Fibroblast of peridontal ligament (primary cell): ENCODE results near the gene QSOX1.

Experiments used
- DNase-seq: peaks from one replicate; pipeline ENCODE4 v3.0.0-alpha.2; 2010; ENCODE audit errors: extremely low read depth

QSOX1 gene

GRCh38 chr1:180169640-180170195 is 15.0 kb downstream of the QSOX1 start:
- no peak for DNase-seq

- DNase-seq, result no peak
Measured at GRCh38 chr1:180170546-180171151, 16.0 kb downstream of the QSOX1 start.

GRCh38 chr1:180171691-180172090 is 17.0 kb downstream of the QSOX1 start:
- no peak for DNase-seq

- no peak for DNase-seq
Measured at GRCh38 chr1:180173451-180173850, 18.8 kb downstream of the QSOX1 start.

GRCh38 chr1:180173952-180174351 is 19.3 kb downstream of the QSOX1 start:
- DNase-seq, result peak; percentile 29

GRCh38 chr1:180175291-180175690 is 20.6 kb downstream of the QSOX1 start:
- DNase-seq, result no peak

- no peak for DNase-seq
Measured at GRCh38 chr1:180175806-180176205, 21.1 kb downstream of the QSOX1 start.

- no peak for DNase-seq
Measured at GRCh38 chr1:180176965-180177364, 22.3 kb downstream of the QSOX1 start.

GRCh38 chr1:180177931-180178330 is 23.3 kb downstream of the QSOX1 start:
- DNase-seq, result no peak

- peak; percentile 66 for DNase-seq
Measured at GRCh38 chr1:180178511-180179161, 24.0 kb downstream of the QSOX1 start.

GRCh38 chr1:180179162-180179957 is 24.7 kb downstream of the QSOX1 start:
- DNase-seq, result no peak

- DNase-seq, result peak; percentile 20
Measured at GRCh38 chr1:180181048-180181447, 26.4 kb downstream of the QSOX1 start.

GRCh38 chr1:180181996-180182642 is 27.4 kb downstream of the QSOX1 start:
- no peak for DNase-seq

GRCh38 chr1:180182643-180183311 is 28.1 kb downstream of the QSOX1 start:
- no peak for DNase-seq

- DNase-seq, result no peak
Measured at GRCh38 chr1:180183426-180183825, 28.8 kb downstream of the QSOX1 start.

GRCh38 chr1:180184041-180184440 is 29.4 kb downstream of the QSOX1 start:
- DNase-seq, result no peak

GRCh38 chr1:180185281-180185680 is 30.6 kb downstream of the QSOX1 start:
- DNase-seq, result no peak

- DNase-seq, result no peak
Measured at GRCh38 chr1:180185971-180186645, 31.4 kb downstream of the QSOX1 start.

- no peak for DNase-seq
Measured at GRCh38 chr1:180186831-180187230, 32.2 kb downstream of the QSOX1 start.

- no peak for DNase-seq
Measured at GRCh38 chr1:180187626-180188025, 33.0 kb downstream of the QSOX1 start.

GRCh38 chr1:180188091-180188506 is 33.4 kb downstream of the QSOX1 start:
- peak; percentile 56 for DNase-seq
